Amniotic epithelial cell (primary cell): ENCODE data around the gene TGFBR1.
A peak's percentile ranks its signal among the peaks of the same experiment; 100 is the strongest.

ENCODE experiments used
- DNase-seq: peaks from one replicate; pipeline ENCODE4 v3.0.0-alpha.2; 2010; ENCODE audit warnings: low read depth

The TGFBR1 gene

GRCh38 chr9:99104459-99105151 lies at the start of gene TGFBR1:
Gene TGFBR1, plus strand, starts transcription at chr9:99105113. Its CDS starts 93 bp downstream, at chr9:99105206.
- DNase-seq: peak; percentile 86

- DNase-seq: peak; percentile 54
Observed at GRCh38 chr9:99055384-99055783, 49.5 kb upstream of the TGFBR1 start.

- no peak for DNase-seq
Observed at GRCh38 chr9:99056186-99056585, 48.7 kb upstream of the TGFBR1 start.

- peak; percentile 86 for DNase-seq
Observed at GRCh38 chr9:99056886-99057664, 47.8 kb upstream of the TGFBR1 start.

GRCh38 chr9:99057665-99058625 lies 47.0 kb upstream of the TGFBR1 start:
- peak; percentile 87 for DNase-seq

GRCh38 chr9:99058964-99059921 lies 45.7 kb upstream of the TGFBR1 start:
- no peak for DNase-seq

- DNase-seq: no peak
Observed at GRCh38 chr9:99060621-99061020, 44.3 kb upstream of the TGFBR1 start.

- DNase-seq: no peak
Observed at GRCh38 chr9:99062549-99062948, 42.4 kb upstream of the TGFBR1 start.

GRCh38 chr9:99063522-99063921 lies 41.4 kb upstream of the TGFBR1 start:
- DNase-seq: no peak

GRCh38 chr9:99066571-99066970 lies 38.3 kb upstream of the TGFBR1 start:
- DNase-seq: no peak

GRCh38 chr9:99069075-99069474 lies 35.8 kb upstream of the TGFBR1 start:
- no peak for DNase-seq

- DNase-seq: no peak
Observed at GRCh38 chr9:99069546-99069945, 35.4 kb upstream of the TGFBR1 start.

GRCh38 chr9:99070681-99071080 lies 34.2 kb upstream of the TGFBR1 start:
- DNase-seq: no peak

GRCh38 chr9:99071313-99072039 lies 33.4 kb upstream of the TGFBR1 start:
- peak; percentile 31 for DNase-seq

GRCh38 chr9:99072040-99072394 lies 32.9 kb upstream of the TGFBR1 start:
- no peak for DNase-seq

- DNase-seq: peak; percentile 63
Observed at GRCh38 chr9:99073347-99073746, 31.6 kb upstream of the TGFBR1 start.

GRCh38 chr9:99073985-99074901 lies 30.7 kb upstream of the TGFBR1 start:
- DNase-seq: no peak

GRCh38 chr9:99074902-99075245 lies 30.0 kb upstream of the TGFBR1 start:
- DNase-seq: no peak

- peak; percentile 57 for DNase-seq
Observed at GRCh38 chr9:99075246-99075912, 29.5 kb upstream of the TGFBR1 start.
